HG02852 (cell line): Measurements from ENCODE around the gene PTN.
"Not testable (repeated sequence)": the region's sequence is repeated elsewhere in the genome, so short reads cannot be mapped to it uniquely, and the experiment has no call there.

ENCODE experiments used
- ATAC-seq: cut with Tn5 transposase; IDR thresholded peaks from one replicate; pipeline ENCODE4 v1.9.1; 2021; ENCODE audit warnings: mild to moderate bottlenecking, moderate library complexity; ENCODE audit not compliant: unreplicated experiment

Gene PTN

DNA sequence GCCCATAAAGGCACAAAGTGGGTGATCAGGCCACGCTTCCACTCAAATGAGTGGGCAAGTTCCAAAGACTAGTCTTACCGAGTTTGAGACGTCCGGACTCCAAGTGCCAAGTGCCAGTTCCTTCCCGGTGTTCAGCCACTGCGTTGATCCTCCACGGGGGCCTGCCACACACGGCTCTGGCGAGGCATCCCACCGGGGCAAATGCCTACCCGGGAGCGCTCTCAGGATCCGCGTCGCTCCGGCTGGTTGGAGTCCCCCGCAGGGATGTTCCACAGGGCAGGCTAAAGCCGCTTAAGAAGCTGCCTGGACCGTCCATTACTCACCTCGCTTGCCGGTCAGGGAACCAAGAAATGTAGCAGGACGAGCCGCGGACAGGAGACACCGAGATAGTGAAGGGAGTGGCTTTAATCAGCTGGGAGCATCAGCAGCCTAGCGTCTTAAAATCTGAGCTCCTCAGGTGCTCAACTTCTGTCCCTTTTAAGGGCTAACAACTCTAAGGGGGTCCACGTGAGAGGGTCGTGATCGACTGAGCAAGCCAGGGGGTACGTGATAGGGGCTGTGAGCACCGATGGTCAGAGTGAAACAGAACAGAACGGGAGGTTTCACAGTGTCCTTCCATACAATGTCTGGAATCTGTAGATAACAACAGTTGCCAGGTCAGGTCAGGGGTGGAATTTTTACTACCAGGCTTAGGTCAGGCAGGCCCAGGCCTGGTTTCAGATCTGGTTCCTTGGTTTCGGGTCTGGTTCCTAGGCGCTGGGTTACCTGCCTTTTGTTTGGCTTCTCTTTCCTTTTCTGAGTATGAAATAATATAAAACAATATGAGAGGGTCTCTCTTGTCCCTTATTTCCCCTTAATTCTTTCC, 75.3 kb downstream of the PTN start:
- ATAC-seq: not testable (repeated sequence)

DNA sequence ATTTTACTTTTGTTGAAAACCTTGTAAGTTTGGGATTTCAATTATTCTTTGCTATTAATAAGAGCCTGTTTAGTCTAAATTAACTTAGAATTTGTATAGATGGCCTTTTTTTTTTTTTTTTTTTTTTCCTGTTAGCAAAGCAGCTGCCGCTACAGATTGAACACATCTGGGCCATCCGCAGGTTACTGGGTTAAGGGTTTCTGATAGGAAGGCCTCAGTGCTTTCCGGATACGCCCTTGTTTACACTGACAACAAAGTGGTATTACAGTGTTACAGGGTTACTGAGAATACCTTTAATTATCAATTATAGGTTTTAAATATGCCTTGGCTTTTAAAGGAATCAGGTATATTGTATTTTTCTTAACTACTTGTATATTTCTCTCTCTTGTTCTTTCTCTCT, 76.8 kb downstream of the PTN start:
- ATAC-seq: no peak

- ATAC-seq: not testable (repeated sequence)
These were observed 78.1 kb downstream of the PTN start for GRCh38 chr7:137265480-137265879.

GRCh38 chr7:137262599-137262998, 80.9 kb downstream of the PTN start:
- no peak for ATAC-seq

- no peak for ATAC-seq
These were observed 85.0 kb downstream of the PTN start for GRCh38 chr7:137258552-137258951.

GRCh38 chr7:137254766-137255165, 88.8 kb downstream of the PTN start:
- no peak for ATAC-seq

- no peak for ATAC-seq
These were observed 97.6 kb downstream of the PTN start for GRCh38 chr7:137245890-137246289.

- no peak for ATAC-seq
These were observed 98.3 kb downstream of the PTN start for GRCh38 chr7:137245186-137245585.

DNA sequence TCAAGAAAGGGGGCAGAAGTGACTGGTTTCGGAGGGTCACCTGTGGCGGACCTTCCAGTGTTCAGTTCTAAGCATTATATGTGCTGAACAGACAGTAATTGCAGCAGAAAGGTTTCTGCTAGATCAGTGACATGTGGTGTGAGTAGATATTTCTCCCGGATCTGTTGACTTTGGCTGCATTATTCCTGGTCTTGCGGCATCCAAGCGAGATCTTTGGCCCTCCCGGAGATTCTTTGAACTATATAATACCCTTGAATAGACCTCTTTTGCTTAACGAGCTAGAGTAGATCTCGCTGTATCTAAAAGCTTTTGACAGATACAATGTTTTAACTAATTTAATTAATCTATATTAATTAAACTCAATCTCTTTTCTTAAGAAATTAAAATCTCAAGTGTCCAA, 99.8 kb downstream of the PTN start:
- ATAC-seq: no peak

GRCh38 chr7:137242616-137243015, 100.9 kb downstream of the PTN start:
- ATAC-seq: no peak

- no peak for ATAC-seq
These were observed 101.7 kb downstream of the PTN start for GRCh38 chr7:137241655-137242360.

DNA sequence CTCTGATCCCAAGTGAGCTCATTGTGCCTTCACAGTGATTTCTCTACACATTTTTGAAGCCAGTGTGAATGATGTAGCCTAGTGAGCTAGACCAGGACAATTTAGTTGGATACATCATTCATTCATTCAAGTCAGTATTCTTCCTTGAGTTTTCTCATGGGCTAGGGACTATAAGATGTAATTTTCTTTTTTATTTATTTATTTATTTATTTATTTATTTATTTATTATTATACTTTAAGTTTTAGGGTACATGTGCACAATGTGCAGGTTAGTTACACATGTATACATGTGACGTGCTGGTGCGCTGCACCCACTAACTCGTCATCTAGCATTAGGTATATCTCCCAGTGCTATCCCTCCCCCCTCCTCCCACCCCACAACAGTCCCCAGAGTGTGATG, 104.3 kb downstream of the PTN start:
- not testable (repeated sequence) for ATAC-seq

- ATAC-seq: no peak
These were observed 108.1 kb downstream of the PTN start for GRCh38 chr7:137235434-137235833.

DNA sequence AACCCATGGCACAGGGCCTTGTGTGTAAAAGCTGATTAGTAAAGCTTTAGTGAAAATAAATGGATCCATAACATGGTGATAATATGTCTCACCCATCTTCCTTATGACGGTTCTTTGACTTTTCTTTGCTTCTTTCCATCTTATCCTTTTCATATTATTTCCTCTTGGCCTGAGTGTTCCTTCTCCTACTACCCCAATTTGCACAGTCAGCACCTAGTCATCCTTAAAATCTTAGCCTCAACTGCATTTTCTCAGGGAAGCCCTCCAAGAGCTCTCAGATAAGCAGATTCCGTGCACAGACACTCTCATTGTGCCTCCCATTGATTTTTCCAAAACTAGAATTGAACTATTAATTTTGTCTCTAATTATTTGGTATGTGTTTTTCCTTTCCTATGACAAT, 112.4 kb downstream of the PTN start:
- ATAC-seq: no peak

DNA sequence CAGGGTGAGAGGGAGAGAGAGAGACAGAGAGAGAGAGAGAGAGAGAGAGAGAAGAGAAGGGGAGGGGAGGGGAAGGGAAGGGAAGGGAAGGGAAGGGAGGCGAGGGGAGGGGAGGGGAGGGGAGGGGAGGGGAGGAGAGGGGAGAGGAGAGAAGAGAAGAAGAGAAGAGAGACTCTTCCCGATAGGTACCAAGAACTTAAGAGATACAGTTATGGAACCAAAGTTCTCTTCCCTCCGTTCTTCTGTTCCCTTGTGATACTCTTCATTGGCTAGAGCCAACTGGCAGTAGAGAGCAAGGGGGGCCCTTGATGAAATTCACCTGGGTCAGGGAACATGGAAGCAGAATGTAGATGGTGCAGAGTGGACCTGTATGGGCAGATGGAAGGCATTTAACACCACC, 122.1 kb downstream of the PTN start:
- ATAC-seq: no peak

GRCh38 chr7:137213744-137214143, 129.8 kb downstream of the PTN start:
- no peak for ATAC-seq

GRCh38 chr7:137209151-137209817, 134.2 kb downstream of the PTN start:
- no peak for ATAC-seq

GRCh38 chr7:137206770-137207169, 136.8 kb downstream of the PTN start:
- no peak for ATAC-seq

- ATAC-seq: no peak
These were observed 139.3 kb downstream of the PTN start for GRCh38 chr7:137204246-137204645.

DNA sequence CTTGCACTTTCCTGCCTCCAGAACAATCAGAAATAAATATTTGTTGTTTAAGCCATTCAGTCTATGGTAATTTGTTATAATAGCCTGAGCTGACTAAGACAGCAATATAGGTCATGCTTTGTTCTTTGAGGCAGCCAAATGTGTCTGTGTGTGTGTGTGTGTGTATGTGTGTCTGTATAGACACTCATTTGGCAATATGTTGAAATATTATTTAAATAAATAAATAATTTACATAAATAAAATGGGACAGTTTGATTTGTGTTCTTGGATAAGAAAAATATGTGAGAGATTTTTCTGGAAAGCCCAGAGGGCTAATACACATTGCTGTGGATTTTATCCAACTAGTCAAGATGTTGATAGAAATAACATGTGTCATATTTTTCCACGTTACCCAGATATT, 140.2 kb downstream of the PTN start:
- no peak for ATAC-seq

DNA sequence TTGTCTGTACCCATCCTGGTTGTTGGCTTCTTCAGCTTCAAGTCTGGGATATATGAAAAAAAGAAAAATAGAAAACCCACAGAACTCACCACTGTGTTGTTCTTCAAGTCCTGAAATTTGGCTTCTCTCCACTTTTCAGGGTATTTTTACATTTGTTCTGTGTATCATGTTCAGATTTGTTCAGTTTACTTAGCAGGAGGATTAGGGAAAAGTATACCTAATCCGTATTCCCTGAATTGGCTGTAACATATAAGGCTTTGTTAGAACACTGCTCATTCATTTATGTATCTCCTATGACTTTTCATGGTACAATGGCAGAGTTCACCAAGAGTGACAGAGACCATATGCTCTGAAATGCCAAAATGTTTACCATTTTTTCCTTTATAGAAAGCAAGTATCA, 146.9 kb downstream of the PTN start:
- no peak for ATAC-seq

DNA sequence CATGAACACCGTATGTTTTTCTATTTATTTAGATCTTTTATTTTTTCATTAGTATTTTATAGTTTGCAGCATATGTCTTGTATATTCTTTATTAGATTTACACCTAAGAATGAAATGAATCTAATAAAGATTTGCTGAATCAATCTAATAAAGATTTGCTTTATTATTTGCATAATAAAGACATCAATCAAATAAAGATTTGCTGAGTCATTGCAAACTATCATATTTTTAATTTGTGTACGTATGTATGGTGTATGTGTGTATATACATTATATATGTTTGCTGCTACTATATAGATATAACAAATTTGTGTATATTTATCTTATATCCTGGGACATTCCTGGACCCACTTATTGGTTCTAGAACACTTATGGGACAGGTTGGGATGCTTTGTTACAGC, 147.5 kb downstream of the PTN start:
- no peak for ATAC-seq
